H1 (cell line): Measurements from ENCODE around the gene SENP2. TPM values are rescaled to one million over a fixed set of nuclear protein-coding genes. Genes with fewer than 3 reads are reported as not detected.

Source experiments
- CTCF ChIA-PET: fragments of 300-600 bp; sonication (Branson Sonifier 250); formaldehyde crosslinking; loops from one replicate; lab custom pipeline; 2021; ENCODE audit not compliant: partially characterized antibody; lab: Charles Lee
- POLR2A ChIA-PET: fragments of 300-600 bp; sonication (Branson Sonifier 250); formaldehyde crosslinking; loops from one replicate; lab custom pipeline; 2021; ENCODE audit warnings: inconsistent platforms; ENCODE audit not compliant: partially characterized antibody; lab: Charles Lee
- DNase-seq, 2 experiments: peaks; one replicate each; pipeline versions ENCODE4 v3.0.0 to v3.0.0-alpha.2; 2010 to 2022; ENCODE audit warnings: low spot score in 2 of 2, low read depth in 1 of 2, mixed read lengths in 1 of 2
- FAIRE-seq: peaks from 2 replicates; lab custom pipeline; 2011; peaks lifted over from hg19 to GRCh38; lab: Jason Lieb, UNC
- H2AFZ ChIP-seq: 2 replicates; pipeline ENCODE4 v1.8.1; 2012; ENCODE audit warnings: low read length, inconsistent platforms
- H2AK5ac ChIP-seq: 2 replicates; pipeline ENCODE4 v1.6.1; 2013; ENCODE audit warnings: low read depth, low read length
- H2BK120ac ChIP-seq: replicated peaks from 2 replicates; pipeline ENCODE3; 2013; ENCODE audit warnings: low read depth, low read length, inconsistent platforms
- H2BK12ac ChIP-seq: 2 replicates; pipeline ENCODE4 v1.6.1; 2013; ENCODE audit warnings: low read depth, low read length
- H2BK15ac ChIP-seq: 2 replicates; pipeline ENCODE4 v1.6.1; 2013; ENCODE audit warnings: low read length
- H2BK20ac ChIP-seq: 2 replicates; pipeline ENCODE4 v1.6.1; 2013; ENCODE audit warnings: low read length
- H2BK5ac ChIP-seq: 2 replicates; pipeline ENCODE4 v1.6.1; 2013; ENCODE audit warnings: low read depth, low read length
- H3K14ac ChIP-seq: 2 replicates; pipeline ENCODE4 v1.6.1; 2013; ENCODE audit warnings: inconsistent platforms; ENCODE audit not compliant: insufficient read length
- H3K18ac ChIP-seq: 2 replicates; pipeline ENCODE4 v1.6.1; 2013; ENCODE audit warnings: low read length; ENCODE audit errors: extremely low read depth
- H3K23ac ChIP-seq: 2 replicates; pipeline ENCODE4 v1.6.1; 2013; ENCODE audit warnings: inconsistent platforms; ENCODE audit not compliant: insufficient read length
- H3K23me2 ChIP-seq: 2 replicates; pipeline ENCODE4 v1.6.1; 2013; ENCODE audit warnings: low read depth, low read length
- H3K27ac ChIP-seq: 2 replicates; pipeline ENCODE4 v1.6.1; 2011; ENCODE audit warnings: low read depth, low read length, inconsistent platforms
- H3K27me3 ChIP-seq, 4 experiments: replicated peaks in 1 of 4; 1 replicate in 1 of 4; 2 replicates in 3 of 4; pipeline versions ENCODE4 v1.6.1 to v1.8.1; 2011 to 2013; ENCODE audit warnings: low read length in 3 of 4, mild to moderate bottlenecking in 3 of 4, inconsistent platforms in 2 of 4, mixed read lengths in 2 of 4, moderate library complexity in 1 of 4; ENCODE audit not compliant: control insufficient read depth in 3 of 4, insufficient read depth in 3 of 4; ENCODE audit errors: extremely low read depth in 1 of 4
- H3K36me3 ChIP-seq, 4 experiments: 2 replicates each; pipeline versions ENCODE4 v1.6.1 to v1.8.1; 2011 to 2013; ENCODE audit warnings: mild to moderate bottlenecking in 4 of 4, low read length in 3 of 4, moderate library complexity in 2 of 4, control low read depth in 1 of 4, inconsistent platforms in 1 of 4; ENCODE audit not compliant: insufficient read depth in 4 of 4, control insufficient read depth in 2 of 4
- H3K4ac ChIP-seq: replicated peaks from 2 replicates; pipeline ENCODE3; 2013; ENCODE audit warnings: low read length, low read depth, mixed read lengths, inconsistent platforms; ENCODE audit not compliant: insufficient read length
- H3K4me1 ChIP-seq, 4 experiments: replicated peaks in 1 of 4; 1 replicate in 1 of 4; 2 replicates in 3 of 4; pipeline versions ENCODE4 v1.6.1 to v1.8.1; 2011 to 2013; ENCODE audit warnings: low read length in 3 of 4, inconsistent platforms in 2 of 4, mixed read lengths in 1 of 4; ENCODE audit not compliant: insufficient read depth in 4 of 4, control insufficient read depth in 3 of 4
- H3K4me2 ChIP-seq, 2 experiments: 2 replicates each; pipeline versions ENCODE4 v1.6.1 to v1.8.1; 2011 to 2013; ENCODE audit warnings: low read depth in 2 of 2, low read length in 2 of 2, control low read depth in 1 of 2, inconsistent platforms in 1 of 2, mild to moderate bottlenecking in 1 of 2; ENCODE audit not compliant: insufficient read depth in 1 of 2
- H3K4me3 ChIP-seq, 4 experiments: fragments of 200-600, 300-600 bp in 1 of 4; sonication (generic), shearing (Covaris generic), sonication (Bioruptor Twin) in 1 of 4; 2 replicates each; pipeline versions ENCODE4 v1.5.1 to v1.8.1; 2011 to 2016; ENCODE audit warnings: low read length in 4 of 4, low read depth in 3 of 4, control low read depth in 2 of 4, inconsistent platforms in 2 of 4, mild to moderate bottlenecking in 2 of 4, mixed read lengths in 1 of 4, moderate library complexity in 1 of 4; ENCODE audit not compliant: insufficient read depth in 2 of 4; ENCODE audit errors: extremely low read depth in 1 of 4
- H3K56ac ChIP-seq: replicated peaks from 2 replicates; pipeline ENCODE3; 2013; ENCODE audit warnings: low read depth, mild to moderate bottlenecking, mixed read lengths, low read length, inconsistent platforms; ENCODE audit not compliant: insufficient read length
- H3K79me1 ChIP-seq: 2 replicates; pipeline ENCODE4 v1.6.1; 2013; ENCODE audit warnings: low read depth, low read length, control low read depth
- H3K79me2 ChIP-seq, 2 experiments: 2 replicates each; pipeline versions ENCODE4 v1.6.1 to v1.8.1; 2012 to 2013; ENCODE audit warnings: low read length in 2 of 2, mild to moderate bottlenecking in 2 of 2, inconsistent platforms in 1 of 2; ENCODE audit not compliant: insufficient read depth in 2 of 2, control insufficient read depth in 1 of 2
- H3K9ac ChIP-seq, 4 experiments: replicated peaks in 1 of 4; 1 replicate in 1 of 4; 2 replicates in 3 of 4; pipeline versions ENCODE4 v1.6.1 to v1.8.1; 2011 to 2013; ENCODE audit warnings: low read depth in 3 of 4, low read length in 3 of 4, control low read depth in 2 of 4, mild to moderate bottlenecking in 2 of 4, moderate library complexity in 2 of 4, inconsistent platforms in 1 of 4; ENCODE audit errors: extremely low read depth in 1 of 4
- H3K9me3 ChIP-seq, 2 experiments: 2 replicates each; pipeline versions ENCODE4 v1.6.1 to v1.8.1; 2012 to 2013; ENCODE audit warnings: mild to moderate bottlenecking in 2 of 2, moderate library complexity in 2 of 2, control low read depth in 1 of 2, inconsistent platforms in 1 of 2, low read depth in 1 of 2, low read length in 1 of 2, mixed read lengths in 1 of 2; ENCODE audit not compliant: insufficient read depth in 2 of 2
- H4K20me1 ChIP-seq, 2 experiments: replicated peaks in 1 of 2; 2 replicates each; pipeline versions ENCODE3 to v1.8.1; 2011 to 2013; ENCODE audit warnings: inconsistent platforms in 2 of 2, low read length in 2 of 2, mild to moderate bottlenecking in 1 of 2; ENCODE audit not compliant: insufficient read depth in 2 of 2, control insufficient read depth in 1 of 2
- H4K5ac ChIP-seq: 2 replicates; pipeline ENCODE4 v1.6.1; 2013; ENCODE audit warnings: low read length, low read depth, mixed read lengths, inconsistent platforms; ENCODE audit not compliant: insufficient read length
- H4K8ac ChIP-seq: 2 replicates; pipeline ENCODE4 v1.8.0; 2013; ENCODE audit warnings: mild to moderate bottlenecking, moderate library complexity, low read length, inconsistent platforms; ENCODE audit not compliant: insufficient read depth; ENCODE audit errors: extremely low read depth
- H4K91ac ChIP-seq: replicated peaks from 2 replicates; pipeline ENCODE3; 2013; ENCODE audit warnings: low read length, mixed read lengths, inconsistent platforms; ENCODE audit not compliant: insufficient read length
- CBX5 ChIP-seq: fragments of 300-800, 300-1000 bp; sonication (generic); IDR thresholded peaks from 2 replicates; pipeline ENCODE4 v1.7.1; 2016; ENCODE audit warnings: antibody characterized with exemption, low read length, low read depth
- CHD1 ChIP-seq: IDR thresholded peaks from 2 replicates; pipeline ENCODE4 v1.6.1; 2012; ENCODE audit warnings: low read depth, low read length, improper control_type of control experiment
- EGR1 ChIP-seq: IDR thresholded peaks from 2 replicates; pipeline ENCODE4 v1.6.1; 2011; ENCODE audit warnings: low read depth, low read length, borderline replicate concordance
- MAFK ChIP-seq: IDR thresholded peaks from 2 replicates; pipeline ENCODE4 v1.6.1; 2012; ENCODE audit warnings: low read depth, mild to moderate bottlenecking, improper control_type of control experiment, low read length
- POU5F1 ChIP-seq: IDR thresholded peaks from 2 replicates; pipeline ENCODE4 v1.6.1; 2011; ENCODE audit warnings: low read depth, mild to moderate bottlenecking, low read length, moderate library complexity
- RFX5 ChIP-seq: IDR thresholded peaks from 2 replicates; pipeline ENCODE4 v1.6.1; 2011; ENCODE audit warnings: low read depth, low read length, improper control_type of control experiment, borderline replicate concordance
- RNF2 ChIP-seq: fragments of 200-900, 300-1000 bp; sonication (generic); IDR thresholded peaks from 2 replicates; pipeline ENCODE4 v1.7.1; 2016; ENCODE audit warnings: borderline replicate concordance, low read depth, mild to moderate bottlenecking, antibody characterized with exemption, low read length; ENCODE audit not compliant: poor library complexity, severe bottlenecking; ENCODE audit errors: missing control alignments
- TAF1 ChIP-seq: IDR thresholded peaks from 2 replicates; pipeline ENCODE4 v1.6.1; 2011; ENCODE audit warnings: mild to moderate bottlenecking, low read depth, low read length
- WGBS, 2 experiments: shearing (Covaris generic) in 1 of 2; methylation state at CpG; one replicate each; pipeline versions ENCODE4 v1.1.6 to v1.1.7; 2013 to 2015; ENCODE audit warnings: low lambda C conversion rate in 2 of 2, mixed read lengths in 2 of 2, inconsistent platforms in 1 of 2, low coverage in 1 of 2, missing lambda C conversion rate in 1 of 2; ENCODE audit not compliant: insufficient replicate concordance in 2 of 2, insufficient coverage in 1 of 2, insufficient read length in 1 of 2; ENCODE audit errors: extremely low coverage in 1 of 2, missing lambda C conversion rate in 1 of 2; 5-methylcytosine and 5-hydroxymethylcytosine counted together
- polyA plus RNA-seq, 7 experiments: library from polyadenylated mRNA; depleted of rRNA in 3 of 7; stranded (reverse) in 5 of 7; unstranded in 2 of 7; fragments of >200 nt in 5 of 7; fragments of 200-250 nt in 2 of 7; gene quantifications; 1 replicate in 5 of 7; 2 replicates in 1 of 7; 4 replicates in 1 of 7; pipeline versions ENCODE4 v1.2.1 to v1.2.3, GENCODE V29; 2011 to 2013; ENCODE audit warnings: missing spikeins in 2 of 7, mixed read lengths in 2 of 7
- total RNA-seq: library from RNA; stranded (reverse); fragmentation: NEBNext Ultra II Directional; extraction: Animal tissue kit (Norgen Biotek cat#: 25700); gene quantifications from 2 replicates; pipeline ENCODE4 v1.2.1, GENCODE V29; 2021

SENP2 gene
- total and polyA plus RNA-seq, 2 of the 8 experiments (the other 6 are each of a cell fraction or from before 2014, with no cell fraction given), result 25.2 to 69.3 TPM

DNA sequence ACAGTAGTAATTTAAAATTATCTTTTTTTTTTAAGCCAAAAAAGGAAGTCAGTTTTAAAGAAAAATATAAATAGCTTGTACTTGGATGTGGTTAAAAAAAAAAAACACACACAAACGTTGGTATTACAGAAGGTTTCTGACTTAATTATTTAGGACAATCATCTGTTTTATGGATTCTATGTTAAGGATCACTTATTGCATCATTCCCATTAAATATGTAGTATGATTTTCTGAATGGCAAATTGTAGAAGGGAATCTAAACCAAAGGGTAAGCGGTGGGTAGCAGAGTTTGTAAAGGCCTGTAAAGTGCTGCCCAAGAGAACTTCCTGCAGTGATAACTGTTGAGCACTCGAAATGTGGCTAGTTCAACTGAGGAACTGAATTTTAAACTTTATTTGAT lies 8.0 kb downstream of the SENP2 start:
- Histone ChIP-seq H4K8ac (no peak overlapping the region), H4K91ac (no peak overlapping the region), H3K4me3 (no peak overlapping the region), H2AK5ac (no peak overlapping the region), H3K27ac (no peak overlapping the region), H3K23ac (no peak overlapping the region), H3K27me3 (no peaks in the 10 kb centered on the region), H2BK120ac (no peak overlapping the region), H3K4me1 (no peaks in the 10 kb centered on the region), H3K4me2 (no peak overlapping the region), H3K9ac (no peak overlapping the region), H2BK12ac (no peak overlapping the region), H3K79me1 (peaks cover 2% of the 10 kb centered on the region; the same call in 1 of the 2 replicates), H3K14ac (no peak overlapping the region), H3K36me3 (peaks cover 2 to 52% (median 5%) of the 10 kb centered on the region in 4 experiments; a peak in 5 of 8 replicates), H3K56ac (no peak overlapping the region), H2BK20ac (no peak overlapping the region), H2AFZ (no peak overlapping the region), H3K9me3 (no peaks in the 10 kb centered on the region), H3K18ac (no peak overlapping the region), H2BK5ac (no peak overlapping the region), H4K5ac (no peak overlapping the region), H3K23me2 (no peaks in the 10 kb centered on the region), H3K4ac (no peak overlapping the region), H2BK15ac (no peak overlapping the region), H3K79me2 (peaks cover 7 to 76% of the 10 kb centered on the region in 2 experiments), H4K20me1 (peaks cover 2% of the 10 kb centered on the region in 2 experiments)
- ChIA-PET CTCF (interaction anchor here (2.2 kb wide), 1 partner anchor 19 kb away, joined by 6 read pairs; no protein-coding TSS in a partner anchor), POLR2A (interaction anchor here (0.7 kb wide), 1 partner anchor 36 kb away, joined by 3 read pairs; no protein-coding TSS in a partner anchor)
- DNase-seq, result no peak
- TF ChIP-seq TAF1 (no peak), CHD1 (no peak), RFX5 (no peak), POU5F1 (no peak), CBX5 (no peak), RNF2 (no peak), EGR1 (no peak), MAFK (no peak)
- WGBS, 2 experiments, result 94% methylated on average over 3 of the region's 3 CpGs; no CpG with 5 or more reads in 1 of the 2 experiments
- no peak for FAIRE-seq
